ENCODE measurements around the gene MRPL23. TPM values are rescaled to one million over a fixed set of nuclear protein-coding genes. Genes with fewer than 3 reads are reported as not detected.

The MRPL23 gene
- total and polyA plus RNA-seq, 2 of the 8 experiments (the other 6 are each of a cell fraction or from before 2014, with no cell fraction given), result 86.4 to 244 TPM

DNA sequence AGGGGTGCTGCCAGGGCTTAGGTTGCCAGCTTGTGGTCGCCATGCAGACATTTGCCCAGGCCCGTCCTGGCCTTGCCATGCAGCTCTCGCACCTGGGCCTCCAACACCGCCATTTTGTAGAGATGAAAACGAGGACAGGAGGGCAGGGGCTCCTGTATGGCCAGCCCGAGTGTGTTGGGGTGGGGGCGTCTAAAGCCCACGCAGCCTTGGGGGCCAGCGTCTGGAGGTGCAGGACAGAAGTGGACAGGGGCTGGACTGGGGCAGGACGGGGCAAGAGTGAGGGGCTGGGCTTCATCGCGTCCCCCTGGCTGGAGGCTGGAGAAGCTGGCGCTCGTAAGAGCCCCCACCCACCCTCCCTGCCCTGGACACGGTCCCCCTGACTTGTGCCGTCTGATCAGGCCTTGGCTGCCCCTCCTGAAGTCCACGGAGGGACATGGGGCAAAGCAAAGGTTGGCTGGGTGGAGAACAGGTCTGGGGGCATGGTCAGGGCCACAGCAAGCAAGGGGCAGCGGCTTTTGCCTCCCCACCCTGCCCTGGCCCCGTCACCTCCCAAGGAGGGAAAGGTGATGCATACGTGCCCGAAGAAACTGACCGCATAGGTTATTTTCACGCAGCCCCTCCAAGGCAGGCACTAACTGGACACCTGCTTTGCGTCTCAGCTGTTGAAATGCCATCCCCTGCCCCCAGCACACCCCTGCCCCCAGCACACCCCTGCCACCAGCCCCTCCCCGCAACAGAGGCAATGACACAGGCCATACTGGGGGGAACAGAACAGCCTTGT is 26.8 kb upstream of the MRPL23 start:
- Histone ChIP-seq H3K4me1 (replicated peaks in 1 of 4; ENCODE audit: control insufficient read depth in 3 of 4, insufficient read depth in 4 of 4, low read length in 3 of 4) (peaks cover 0 to 3% (median 3%) of the 10 kb centered on the region in 4 experiments; a peak in 4 of 7 replicates), H2BK20ac (ENCODE audit: low read length) (no peak overlapping the region), H4K91ac (replicated peaks; ENCODE audit: insufficient read length, low read length) (no peak overlapping the region), H3K23ac (ENCODE audit: insufficient read length) (no peak overlapping the region), H3K23me2 (ENCODE audit: low read depth, low read length) (peaks cover 5% of the 10 kb centered on the region; the same call in 1 of the 2 replicates), H3K27me3 (replicated peaks in 1 of 4; ENCODE audit: control insufficient read depth in 3 of 4, extremely low read depth in 1 of 4, insufficient read depth in 3 of 4, low read length in 3 of 4) (no peaks in the 10 kb centered on the region), H2BK15ac (ENCODE audit: low read length) (no peak overlapping the region), H3K14ac (ENCODE audit: insufficient read length) (no peak overlapping the region), H3K4me3 (ENCODE audit: extremely low read depth in 1 of 4, insufficient read depth in 2 of 4, low read depth in 3 of 4, low read length in 4 of 4) (no peak overlapping the region), H3K18ac (ENCODE audit: extremely low read depth, low read length) (no peak overlapping the region), H3K27ac (ENCODE audit: low read depth, low read length) (no peak overlapping the region), H4K20me1 (replicated peaks in 1 of 2; ENCODE audit: control insufficient read depth in 1 of 2, insufficient read depth in 2 of 2, low read length in 2 of 2) (peaks cover 0 to 2% of the 10 kb centered on the region in 2 experiments), H3K56ac (replicated peaks; ENCODE audit: insufficient read length, low read depth, low read length) (no peak overlapping the region), H2BK120ac (replicated peaks; ENCODE audit: low read depth, low read length) (no peak overlapping the region), H3K4ac (replicated peaks; ENCODE audit: insufficient read length, low read depth, low read length) (no peak overlapping the region), H3K36me3 (ENCODE audit: control insufficient read depth in 2 of 4, insufficient read depth in 4 of 4, low read length in 3 of 4) (no peaks in the 10 kb centered on the region), H2AFZ (ENCODE audit: low read length) (no peak overlapping the region), H2BK5ac (ENCODE audit: low read depth, low read length) (no peak overlapping the region), H4K5ac (ENCODE audit: insufficient read length, low read depth, low read length) (no peak overlapping the region), H3K79me1 (ENCODE audit: low read depth, low read length) (no peaks in the 10 kb centered on the region), H3K4me2 (ENCODE audit: insufficient read depth in 1 of 2, low read depth in 2 of 2, low read length in 2 of 2) (no peak overlapping the region), H2AK5ac (ENCODE audit: low read depth, low read length) (no peak overlapping the region), H4K8ac (ENCODE audit: extremely low read depth, insufficient read depth, low read length) (no peak overlapping the region), H3K9me3 (ENCODE audit: insufficient read depth in 2 of 2, low read depth in 1 of 2, low read length in 1 of 2) (no peaks in the 10 kb centered on the region), H3K9ac (replicated peaks in 1 of 4; ENCODE audit: extremely low read depth in 1 of 4, low read depth in 3 of 4, low read length in 3 of 4) (no peak overlapping the region), H2BK12ac (ENCODE audit: low read depth, low read length) (no peak overlapping the region), H3K79me2 (ENCODE audit: control insufficient read depth in 1 of 2, insufficient read depth in 2 of 2, low read length in 2 of 2) (no peaks in the 10 kb centered on the region)
- FAIRE-seq, result no peak
- ChIA-PET POLR2A (ENCODE audit: partially characterized antibody) (no interaction called here), CTCF (ENCODE audit: partially characterized antibody) (interaction anchor here (0.6 to 4.4 kb wide), 17 partner anchors 10 to 245 kb away, joined by 3 to 47 read pairs (median 7); partner anchors contain the start of gene PRR33)
- 84% methylated on average over 18 of the region's 25 CpGs; no CpG with 5 or more reads in 1 of the 2 experiments for WGBS, 2 experiments (ENCODE audit: extremely low coverage in 1 of 2, insufficient coverage in 1 of 2, insufficient read length in 1 of 2, insufficient replicate concordance in 2 of 2, low coverage in 1 of 2, low lambda C conversion rate in 2 of 2, missing lambda C conversion rate in 1 of 2)
- DNase-seq (ENCODE audit: low read depth in 1 of 2, low spot score in 2 of 2), result no peak
- TF ChIP-seq POLR2AphosphoS5 (IDR thresholded peaks at IDR 0.05; ENCODE audit: low read depth, low read length) (no peak), MAFK (IDR thresholded peaks at IDR 0.05; ENCODE audit: low read depth, low read length) (no peak), TBP (IDR thresholded peaks at IDR 0.05; ENCODE audit: low read depth, low read length) (no peak)

Measured in H1 (cell line).